ENCODE results near the gene MYO1B.

DNA sequence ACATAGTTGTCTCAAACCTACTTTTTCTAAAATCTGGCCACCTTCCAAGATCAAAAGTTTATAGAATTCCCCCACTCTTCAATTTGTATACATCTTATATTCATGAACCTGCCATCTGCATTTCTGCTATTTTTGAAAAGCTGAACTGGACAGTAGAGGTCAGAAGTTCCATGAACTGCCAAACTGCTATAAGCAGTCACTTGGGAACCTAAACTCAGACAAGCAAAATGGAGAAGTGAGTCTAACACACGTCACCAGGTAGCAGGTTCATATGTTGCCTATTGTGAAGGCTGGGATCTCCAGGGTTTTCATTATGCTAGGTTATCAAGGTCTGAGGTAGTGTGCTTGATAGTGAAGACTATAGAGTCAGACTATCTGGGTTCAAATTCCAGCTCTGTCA, 2.0 kb upstream of the MYO1B start:
- TF ChIP-seq CREB1 (CRISPR knock-in tag; IDR thresholded peaks at IDR 0.05; ENCODE audit: low read depth) (no peak), EZH2 (IDR thresholded peaks at IDR 0.05; ENCODE audit: low read depth, unreplicated experiment) (no peak), EZH2phosphoT487 (IDR thresholded peaks at IDR 0.05; ENCODE audit: unreplicated experiment) (no peak), POLR2AphosphoS5 (IDR thresholded peaks at IDR 0.05; ENCODE audit: low read depth) (no peak), JUNB (IDR thresholded peaks at IDR 0.05; ENCODE audit: unreplicated experiment) (no peak)
- TF ChIP-seq, protein P1, sequence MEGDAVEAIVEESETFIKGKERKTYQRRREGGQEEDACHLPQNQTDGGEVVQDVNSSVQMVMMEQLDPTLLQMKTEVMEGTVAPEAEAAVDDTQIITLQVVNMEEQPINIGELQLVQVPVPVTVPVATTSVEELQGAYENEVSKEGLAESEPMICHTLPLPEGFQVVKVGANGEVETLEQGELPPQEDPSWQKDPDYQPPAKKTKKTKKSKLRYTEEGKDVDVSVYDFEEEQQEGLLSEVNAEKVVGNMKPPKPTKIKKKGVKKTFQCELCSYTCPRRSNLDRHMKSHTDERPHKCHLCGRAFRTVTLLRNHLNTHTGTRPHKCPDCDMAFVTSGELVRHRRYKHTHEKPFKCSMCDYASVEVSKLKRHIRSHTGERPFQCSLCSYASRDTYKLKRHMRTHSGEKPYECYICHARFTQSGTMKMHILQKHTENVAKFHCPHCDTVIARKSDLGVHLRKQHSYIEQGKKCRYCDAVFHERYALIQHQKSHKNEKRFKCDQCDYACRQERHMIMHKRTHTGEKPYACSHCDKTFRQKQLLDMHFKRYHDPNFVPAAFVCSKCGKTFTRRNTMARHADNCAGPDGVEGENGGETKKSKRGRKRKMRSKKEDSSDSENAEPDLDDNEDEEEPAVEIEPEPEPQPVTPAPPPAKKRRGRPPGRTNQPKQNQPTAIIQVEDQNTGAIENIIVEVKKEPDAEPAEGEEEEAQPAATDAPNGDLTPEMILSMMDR (conservative IDR thresholded peaks at IDR 0.05; ENCODE audit: low read depth in 2 of 2): no peak
- TF ChIP-seq, protein P2, sequence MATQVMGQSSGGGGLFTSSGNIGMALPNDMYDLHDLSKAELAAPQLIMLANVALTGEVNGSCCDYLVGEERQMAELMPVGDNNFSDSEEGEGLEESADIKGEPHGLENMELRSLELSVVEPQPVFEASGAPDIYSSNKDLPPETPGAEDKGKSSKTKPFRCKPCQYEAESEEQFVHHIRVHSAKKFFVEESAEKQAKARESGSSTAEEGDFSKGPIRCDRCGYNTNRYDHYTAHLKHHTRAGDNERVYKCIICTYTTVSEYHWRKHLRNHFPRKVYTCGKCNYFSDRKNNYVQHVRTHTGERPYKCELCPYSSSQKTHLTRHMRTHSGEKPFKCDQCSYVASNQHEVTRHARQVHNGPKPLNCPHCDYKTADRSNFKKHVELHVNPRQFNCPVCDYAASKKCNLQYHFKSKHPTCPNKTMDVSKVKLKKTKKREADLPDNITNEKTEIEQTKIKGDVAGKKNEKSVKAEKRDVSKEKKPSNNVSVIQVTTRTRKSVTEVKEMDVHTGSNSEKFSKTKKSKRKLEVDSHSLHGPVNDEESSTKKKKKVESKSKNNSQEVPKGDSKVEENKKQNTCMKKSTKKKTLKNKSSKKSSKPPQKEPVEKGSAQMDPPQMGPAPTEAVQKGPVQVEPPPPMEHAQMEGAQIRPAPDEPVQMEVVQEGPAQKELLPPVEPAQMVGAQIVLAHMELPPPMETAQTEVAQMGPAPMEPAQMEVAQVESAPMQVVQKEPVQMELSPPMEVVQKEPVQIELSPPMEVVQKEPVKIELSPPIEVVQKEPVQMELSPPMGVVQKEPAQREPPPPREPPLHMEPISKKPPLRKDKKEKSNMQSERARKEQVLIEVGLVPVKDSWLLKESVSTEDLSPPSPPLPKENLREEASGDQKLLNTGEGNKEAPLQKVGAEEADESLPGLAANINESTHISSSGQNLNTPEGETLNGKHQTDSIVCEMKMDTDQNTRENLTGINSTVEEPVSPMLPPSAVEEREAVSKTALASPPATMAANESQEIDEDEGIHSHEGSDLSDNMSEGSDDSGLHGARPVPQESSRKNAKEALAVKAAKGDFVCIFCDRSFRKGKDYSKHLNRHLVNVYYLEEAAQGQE (IDR thresholded peaks at IDR 0.05; ENCODE audit: unreplicated experiment): no peak
- TF ChIP-seq, protein P3, sequence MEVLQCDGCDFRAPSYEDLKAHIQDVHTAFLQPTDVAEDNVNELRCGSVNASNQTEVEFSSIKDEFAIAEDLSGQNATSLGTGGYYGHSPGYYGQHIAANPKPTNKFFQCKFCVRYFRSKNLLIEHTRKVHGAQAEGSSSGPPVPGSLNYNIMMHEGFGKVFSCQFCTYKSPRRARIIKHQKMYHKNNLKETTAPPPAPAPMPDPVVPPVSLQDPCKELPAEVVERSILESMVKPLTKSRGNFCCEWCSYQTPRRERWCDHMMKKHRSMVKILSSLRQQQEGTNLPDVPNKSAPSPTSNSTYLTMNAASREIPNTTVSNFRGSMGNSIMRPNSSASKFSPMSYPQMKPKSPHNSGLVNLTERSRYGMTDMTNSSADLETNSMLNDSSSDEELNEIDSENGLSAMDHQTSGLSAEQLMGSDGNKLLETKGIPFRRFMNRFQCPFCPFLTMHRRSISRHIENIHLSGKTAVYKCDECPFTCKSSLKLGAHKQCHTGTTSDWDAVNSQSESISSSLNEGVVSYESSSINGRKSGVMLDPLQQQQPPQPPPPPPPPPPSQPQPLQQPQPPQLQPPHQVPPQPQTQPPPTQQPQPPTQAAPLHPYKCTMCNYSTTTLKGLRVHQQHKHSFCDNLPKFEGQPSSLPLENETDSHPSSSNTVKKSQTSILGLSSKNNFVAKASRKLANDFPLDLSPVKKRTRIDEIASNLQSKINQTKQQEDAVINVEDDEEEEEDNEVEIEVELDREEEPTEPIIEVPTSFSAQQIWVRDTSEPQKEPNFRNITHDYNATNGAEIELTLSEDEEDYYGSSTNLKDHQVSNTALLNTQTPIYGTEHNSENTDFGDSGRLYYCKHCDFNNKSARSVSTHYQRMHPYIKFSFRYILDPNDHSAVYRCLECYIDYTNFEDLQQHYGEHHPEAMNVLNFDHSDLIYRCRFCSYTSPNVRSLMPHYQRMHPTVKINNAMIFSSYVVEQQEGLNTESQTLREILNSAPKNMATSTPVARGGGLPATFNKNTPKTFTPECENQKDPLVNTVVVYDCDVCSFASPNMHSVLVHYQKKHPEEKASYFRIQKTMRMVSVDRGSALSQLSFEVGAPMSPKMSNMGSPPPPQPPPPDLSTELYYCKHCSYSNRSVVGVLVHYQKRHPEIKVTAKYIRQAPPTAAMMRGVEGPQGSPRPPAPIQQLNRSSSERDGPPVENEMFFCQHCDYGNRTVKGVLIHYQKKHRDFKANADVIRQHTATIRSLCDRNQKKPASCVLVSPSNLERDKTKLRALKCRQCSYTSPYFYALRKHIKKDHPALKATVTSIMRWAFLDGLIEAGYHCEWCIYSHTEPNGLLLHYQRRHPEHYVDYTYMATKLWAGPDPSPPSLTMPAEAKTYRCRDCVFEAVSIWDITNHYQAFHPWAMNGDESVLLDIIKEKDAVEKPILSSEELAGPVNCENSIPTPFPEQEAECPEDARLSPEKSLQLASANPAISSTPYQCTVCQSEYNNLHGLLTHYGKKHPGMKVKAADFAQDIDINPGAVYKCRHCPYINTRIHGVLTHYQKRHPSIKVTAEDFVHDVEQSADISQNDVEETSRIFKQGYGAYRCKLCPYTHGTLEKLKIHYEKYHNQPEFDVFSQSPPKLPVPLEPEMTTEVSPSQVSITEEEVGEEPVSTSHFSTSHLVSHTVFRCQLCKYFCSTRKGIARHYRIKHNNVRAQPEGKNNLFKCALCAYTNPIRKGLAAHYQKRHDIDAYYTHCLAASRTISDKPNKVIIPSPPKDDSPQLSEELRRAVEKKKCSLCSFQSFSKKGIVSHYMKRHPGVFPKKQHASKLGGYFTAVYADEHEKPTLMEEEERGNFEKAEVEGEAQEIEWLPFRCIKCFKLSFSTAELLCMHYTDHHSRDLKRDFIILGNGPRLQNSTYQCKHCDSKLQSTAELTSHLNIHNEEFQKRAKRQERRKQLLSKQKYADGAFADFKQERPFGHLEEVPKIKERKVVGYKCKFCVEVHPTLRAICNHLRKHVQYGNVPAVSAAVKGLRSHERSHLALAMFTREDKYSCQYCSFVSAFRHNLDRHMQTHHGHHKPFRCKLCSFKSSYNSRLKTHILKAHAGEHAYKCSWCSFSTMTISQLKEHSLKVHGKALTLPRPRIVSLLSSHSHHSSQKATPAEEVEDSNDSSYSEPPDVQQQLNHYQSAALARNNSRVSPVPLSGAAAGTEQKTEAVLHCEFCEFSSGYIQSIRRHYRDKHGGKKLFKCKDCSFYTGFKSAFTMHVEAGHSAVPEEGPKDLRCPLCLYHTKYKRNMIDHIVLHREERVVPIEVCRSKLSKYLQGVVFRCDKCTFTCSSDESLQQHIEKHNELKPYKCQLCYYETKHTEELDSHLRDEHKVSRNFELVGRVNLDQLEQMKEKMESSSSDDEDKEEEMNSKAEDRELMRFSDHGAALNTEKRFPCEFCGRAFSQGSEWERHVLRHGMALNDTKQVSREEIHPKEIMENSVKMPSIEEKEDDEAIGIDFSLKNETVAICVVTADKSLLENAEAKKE (CRISPR knock-in tag; IDR thresholded peaks at IDR 0.05): no peak
